Loucy (cell line): Measurements from ENCODE around the gene HEXIM2.

Source experiments
- H2AFZ ChIP-seq: fragments of 200-600 bp; sonication (generic); 2 replicates; pipeline ENCODE4 v1.6.0; 2016; ENCODE audit warnings: antibody characterized with exemption, mild to moderate bottlenecking, low read length, moderate library complexity
- H3F3A ChIP-seq: fragments of 200-600 bp; 2 replicates; pipeline ENCODE4 v1.6.0; 2016; ENCODE audit warnings: antibody characterized with exemption, low read depth, mild to moderate bottlenecking
- H3K27me3 ChIP-seq: fragments of 200-600 bp; sonication (generic); 2 replicates; pipeline ENCODE4 v1.6.1; 2014; ENCODE audit warnings: low read length, mild to moderate bottlenecking; ENCODE audit not compliant: insufficient read depth, poor library complexity, severe bottlenecking
- H3K36me3 ChIP-seq: fragments of 200-600 bp; sonication (generic); 2 replicates; pipeline ENCODE4 v1.6.1; 2016; ENCODE audit warnings: low read length; ENCODE audit not compliant: insufficient read depth
- H3K4me1 ChIP-seq: fragments of 200-600 bp; sonication (generic); 2 replicates; pipeline ENCODE4 v1.5.1; 2014; ENCODE audit warnings: low read length, mild to moderate bottlenecking; ENCODE audit not compliant: insufficient read depth, poor library complexity, severe bottlenecking
- H3K4me2 ChIP-seq: fragments of 200-600 bp; sonication (generic); 2 replicates; pipeline ENCODE4 v1.6.0; 2014; ENCODE audit warnings: antibody characterized with exemption, low read length, low read depth, mild to moderate bottlenecking; ENCODE audit not compliant: poor library complexity, severe bottlenecking
- H3K4me3 ChIP-seq: fragments of 200-600 bp; sonication (generic); 2 replicates; pipeline ENCODE4 v1.5.1; 2014; ENCODE audit warnings: low read length, mild to moderate bottlenecking, mixed read lengths; ENCODE audit not compliant: poor library complexity, severe bottlenecking
- H3K79me2 ChIP-seq: fragments of 200-600 bp; sonication (generic); 2 replicates; pipeline ENCODE4 v1.6.1; 2014; ENCODE audit warnings: low read length; ENCODE audit not compliant: insufficient read depth
- H3K9ac ChIP-seq: fragments of 200-600 bp; sonication (generic); 2 replicates; pipeline ENCODE4 v1.6.0; 2014; ENCODE audit warnings: mild to moderate bottlenecking, low read depth, low read length, moderate library complexity; ENCODE audit not compliant: poor library complexity, severe bottlenecking
- H3K9me2 ChIP-seq: fragments of 200-600 bp; sonication (generic); replicated peaks from 2 replicates; pipeline ENCODE4 v1.6.1; 2016; ENCODE audit warnings: low read depth, low read length, mixed read lengths
- H3K9me3 ChIP-seq: fragments of 200-600 bp; sonication (generic); 2 replicates; pipeline ENCODE4 v1.6.1; 2014; ENCODE audit warnings: mild to moderate bottlenecking, antibody characterized with exemption, low read length, low read depth; ENCODE audit not compliant: insufficient read depth
- H4K20me1 ChIP-seq: fragments of 200-600 bp; sonication (generic); 2 replicates; pipeline ENCODE4 v1.6.0; 2014; ENCODE audit warnings: antibody characterized with exemption, low read length, mild to moderate bottlenecking; ENCODE audit not compliant: insufficient read depth, poor library complexity, severe bottlenecking
- CTCF ChIP-seq: fragments of 200-600 bp; sonication (generic); conservative IDR thresholded peaks from 2 replicates; pipeline ENCODE4 v1.5.1; 2014; ENCODE audit warnings: mild to moderate bottlenecking, antibody characterized with exemption, low read length
- EZH2phosphoT487 ChIP-seq: fragments of 200-600 bp; IDR thresholded peaks from 2 replicates; pipeline ENCODE4 v1.6.1; 2018; ENCODE audit warnings: antibody characterized with exemption, mild to moderate bottlenecking, moderate library complexity, borderline replicate concordance

The HEXIM2 gene

GRCh38 chr17:45129940-45130680, 31.6 kb upstream of the HEXIM2 start:
- no peaks in the 10 kb centered on the region for H3K79me2 ChIP-seq
- TF ChIP-seq CTCF (no peak), EZH2phosphoT487 (no peak)
- no peak overlapping the region for H3K4me2 ChIP-seq
- no peaks in the 10 kb centered on the region for H3K36me3 ChIP-seq
- H3K9me3 ChIP-seq: no peaks in the 10 kb centered on the region
- H3K9me2 ChIP-seq: no peaks in the 10 kb centered on the region
- no peak overlapping the region for H2AFZ ChIP-seq
- no peak overlapping the region for H3K9ac ChIP-seq
- no peak overlapping the region for H3K4me3 ChIP-seq
- H3K4me1 ChIP-seq: peaks cover 6% of the 10 kb centered on the region
- no peaks in the 10 kb centered on the region for H3F3A ChIP-seq
- H3K27me3 ChIP-seq: no peaks in the 10 kb centered on the region
- no peaks in the 10 kb centered on the region for H4K20me1 ChIP-seq

GRCh38 chr17:45130681-45131615, 30.7 kb upstream of the HEXIM2 start:
- no peaks in the 10 kb centered on the region for H3K36me3 ChIP-seq
- TF ChIP-seq CTCF (no peak), EZH2phosphoT487 (no peak)
- no peaks in the 10 kb centered on the region for H4K20me1 ChIP-seq
- no peak overlapping the region for H2AFZ ChIP-seq
- H3F3A ChIP-seq: no peaks in the 10 kb centered on the region
- peak overlapping the region; percentile 96 for H3K4me3 ChIP-seq
- H3K79me2 ChIP-seq: peaks cover 4% of the 10 kb centered on the region; the same call in 1 of the 2 replicates
- peaks cover 7% of the 10 kb centered on the region for H3K4me1 ChIP-seq
- H3K27me3 ChIP-seq: no peaks in the 10 kb centered on the region
- H3K9ac ChIP-seq: no peak overlapping the region
- no peaks in the 10 kb centered on the region for H3K9me3 ChIP-seq
- no peaks in the 10 kb centered on the region for H3K9me2 ChIP-seq
- no peak overlapping the region for H3K4me2 ChIP-seq

GRCh38 chr17:45131616-45132319, 29.9 kb upstream of the HEXIM2 start:
- Histone ChIP-seq H3K9me3 (no peaks in the 10 kb centered on the region), H3K4me2 (peak overlapping the region; percentile 82), H3K27me3 (no peaks in the 10 kb centered on the region), H3F3A (no peaks in the 10 kb centered on the region), H4K20me1 (no peaks in the 10 kb centered on the region), H3K9me2 (no peaks in the 10 kb centered on the region), H3K36me3 (no peaks in the 10 kb centered on the region), H2AFZ (peak overlapping the region; percentile 67; the same call in 1 of the 2 replicates), H3K9ac (peak overlapping the region; percentile 45), H3K4me3 (peak overlapping the region; percentile 96), H3K79me2 (peaks cover 12% of the 10 kb centered on the region; the same call in 1 of the 2 replicates), H3K4me1 (peaks cover 15% of the 10 kb centered on the region)
- TF ChIP-seq CTCF (peak; percentile 86), EZH2phosphoT487 (no peak)
